SW480 (cell line): ENCODE measurements around the gene SEL1L3.
"Not testable (repeated sequence)": the region's sequence is repeated elsewhere in the genome, so short reads cannot be mapped to it uniquely, and the experiment has no call there.

Source experiments
- DNase-seq: peaks from one replicate; pipeline ENCODE4 v3.0.0-alpha.2; 2016; ENCODE audit warnings: low spot score

The SEL1L3 gene

GRCh38 chr4:25879587-25879986, 16.8 kb upstream of the SEL1L3 start:
- no peak for DNase-seq

- DNase-seq: no peak
Observed at GRCh38 chr4:25879091-25879584, 16.4 kb upstream of the SEL1L3 start.

- no peak for DNase-seq
Observed at GRCh38 chr4:25878676-25879075, 15.9 kb upstream of the SEL1L3 start.

GRCh38 chr4:25875281-25875745, 12.5 kb upstream of the SEL1L3 start:
- no peak for DNase-seq

GRCh38 chr4:25874655-25875054, 11.9 kb upstream of the SEL1L3 start:
- no peak for DNase-seq

GRCh38 chr4:25873632-25874129, 10.9 kb upstream of the SEL1L3 start:
- no peak for DNase-seq

GRCh38 chr4:25872851-25873631, 10.3 kb upstream of the SEL1L3 start:
- DNase-seq: no peak

GRCh38 chr4:25870081-25870480, 7.3 kb upstream of the SEL1L3 start:
- no peak for DNase-seq

GRCh38 chr4:25867781-25868294, 5.0 kb upstream of the SEL1L3 start:
- no peak for DNase-seq

- DNase-seq: not testable (repeated sequence)
Observed at GRCh38 chr4:25866401-25866800, 3.6 kb upstream of the SEL1L3 start.

GRCh38 chr4:25865586-25865985, 2.8 kb upstream of the SEL1L3 start:
- peak; percentile 73 for DNase-seq

GRCh38 chr4:25863831-25864418, 1.1 kb upstream of the SEL1L3 start:
- DNase-seq: peak; percentile 17

- peak; percentile 79 for DNase-seq
Observed at GRCh38 chr4:25863347-25863784, 578 bp upstream of the SEL1L3 start.

GRCh38 chr4:25861951-25862410, 807 bp downstream of the SEL1L3 start:
- DNase-seq: peak; percentile 22

- DNase-seq: no peak
Observed at GRCh38 chr4:25861280-25861950, 1.4 kb downstream of the SEL1L3 start.

- DNase-seq: no peak
Observed at GRCh38 chr4:25860586-25861279, 2.1 kb downstream of the SEL1L3 start.

GRCh38 chr4:25859429-25860148, 3.2 kb downstream of the SEL1L3 start:
- DNase-seq: no peak

GRCh38 chr4:25857851-25858400, 4.9 kb downstream of the SEL1L3 start:
- no peak for DNase-seq

- DNase-seq: no peak
Observed at GRCh38 chr4:25857403-25857802, 5.4 kb downstream of the SEL1L3 start.

- DNase-seq: no peak
Observed at GRCh38 chr4:25856756-25857155, 6.0 kb downstream of the SEL1L3 start.

GRCh38 chr4:25852103-25852502, 10.7 kb downstream of the SEL1L3 start:
- DNase-seq: no peak
